Islet of Langerhans (tissue), 1 donor: ENCODE measurements around the gene TRIM39.

Experiments used
- FAIRE-seq: peaks from one replicate; lab custom pipeline; 2011; peaks lifted over from hg19 to GRCh38; lab: Jason Lieb, UNC

TRIM39 gene

GRCh38 chr6:30328397-30328796 lies 1.7 kb downstream of the TRIM39 start:
- no peak for FAIRE-seq

GRCh38 chr6:30329331-30329730 lies 2.6 kb downstream of the TRIM39 start:
- FAIRE-seq: no peak

GRCh38 chr6:30331981-30332380 lies 5.3 kb downstream of the TRIM39 start:
- FAIRE-seq: no peak

GRCh38 chr6:30334075-30334783 lies 7.5 kb downstream of the TRIM39 start:
- no peak for FAIRE-seq

- FAIRE-seq: no peak
Observed at GRCh38 chr6:30340589-30341054, 13.9 kb downstream of the TRIM39 start.

GRCh38 chr6:30341218-30341617 lies 14.5 kb downstream of the TRIM39 start:
- no peak for FAIRE-seq

- no peak for FAIRE-seq
Observed at GRCh38 chr6:30341728-30342127, 15.0 kb downstream of the TRIM39 start.

- FAIRE-seq: no peak
Observed at GRCh38 chr6:30344191-30344867, 17.6 kb downstream of the TRIM39 start.

GRCh38 chr6:30344868-30345671 lies 18.3 kb downstream of the TRIM39 start, which contains the start of gene RPP21:
TSS of gene RPP21 (plus strand) at chr6:30345156. CDS start at chr6:30345172, 16 bp downstream.
- FAIRE-seq: no peak

- FAIRE-seq: no peak
Observed at GRCh38 chr6:30345852-30346251, 19.1 kb downstream of the TRIM39 start.

- FAIRE-seq: no peak
Observed at GRCh38 chr6:30348957-30349356, 22.2 kb downstream of the TRIM39 start.

- no peak for FAIRE-seq
Observed at GRCh38 chr6:30349421-30350177, 22.9 kb downstream of the TRIM39 start.

GRCh38 chr6:30350524-30350923 lies 23.8 kb downstream of the TRIM39 start:
- no peak for FAIRE-seq

GRCh38 chr6:30352550-30352949 lies 25.8 kb downstream of the TRIM39 start:
- no peak for FAIRE-seq

GRCh38 chr6:30355281-30355680 lies 28.6 kb downstream of the TRIM39 start:
- no peak for FAIRE-seq

GRCh38 chr6:30356536-30356935 lies 29.8 kb downstream of the TRIM39 start:
- FAIRE-seq: peak; percentile 60

GRCh38 chr6:30357678-30358540 lies 31.2 kb downstream of the TRIM39 start:
- peak; percentile 96 for FAIRE-seq

GRCh38 chr6:30359276-30359675 lies 32.5 kb downstream of the TRIM39 start:
- FAIRE-seq: no peak

GRCh38 chr6:30360139-30360538 lies 33.4 kb downstream of the TRIM39 start:
- FAIRE-seq: no peak

GRCh38 chr6:30361661-30362060 lies 34.9 kb downstream of the TRIM39 start:
- FAIRE-seq: no peak

GRCh38 chr6:30363459-30363858 lies 36.7 kb downstream of the TRIM39 start:
- no peak for FAIRE-seq
